GM19099 (cell line): Measurements from ENCODE around the gene TUBGCP6.

Experiments used
- POLR2A ChIP-seq: IDR thresholded peaks from 3 replicates; pipeline ENCODE4 v1.6.1; 2011; ENCODE audit warnings: low read depth; ENCODE audit not compliant: insufficient read length; ENCODE audit errors: extremely low read depth

Gene TUBGCP6

GRCh38 chr22:50167689-50168489 lies 76.9 kb downstream of the TUBGCP6 start:
- no peak for TF ChIP-seq POLR2A
